K562 (cell line): ENCODE measurements around the gene DCAF10. TPM values are rescaled to one million over a fixed set of nuclear protein-coding genes. Genes with fewer than 3 reads are reported as not detected.

Experiments used
- BCL6 ChIP-seq: fragments of 250-450 bp; sonication (Bioruptor Pico); IDR thresholded peaks from 2 replicates; pipeline ENCODE4 v1.4.0; 2020
- CHD2 ChIP-seq: IDR thresholded peaks from 2 replicates; pipeline ENCODE4 v1.6.1; 2011; ENCODE audit warnings: low read depth, low read length
- CREB1 ChIP-seq, 2 experiments: sonication (generic) in 1 of 2; formaldehyde crosslinking in 1 of 2; IDR thresholded peaks; 2 replicates each; pipeline versions ENCODE4 v1.6.1 to v1.8.0; 2012 to 2022; ENCODE audit warnings: inconsistent platforms in 1 of 2, mild to moderate bottlenecking in 1 of 2, missing genetic modification reagents in 1 of 2, moderate library complexity in 1 of 2
- ELF4 ChIP-seq: fragments of 450-650 bp; formaldehyde crosslinking; IDR thresholded peaks from 2 replicates; pipeline ENCODE4 v1.4.0; 2022; ENCODE audit warnings: missing genetic modification characterization
- GTF2E2 ChIP-seq: fragments of 200-800 bp; sonication (Bioruptor generic); IDR thresholded peaks from 2 replicates; pipeline ENCODE4 v1.6.1; 2016; ENCODE audit warnings: missing genetic modification characterization, missing compliant biosample characterization
- KLF13 ChIP-seq: fragments of 450-650 bp; IDR thresholded peaks from 2 replicates; pipeline ENCODE4 v1.6.1; 2016; ENCODE audit warnings: missing genetic modification characterization, low read depth, mild to moderate bottlenecking, missing compliant biosample characterization, moderate library complexity, borderline replicate concordance
- NFE2L1 ChIP-seq: fragments of 450-650 bp; IDR thresholded peaks from 2 replicates; pipeline ENCODE4 v1.6.1; 2016; ENCODE audit warnings: missing genetic modification characterization, low read depth, mild to moderate bottlenecking, missing compliant biosample characterization, moderate library complexity, borderline replicate concordance
- NR2F6 ChIP-seq: fragments of 450-650 bp; formaldehyde crosslinking; IDR thresholded peaks from 2 replicates; pipeline ENCODE4 v1.4.0; 2020; ENCODE audit warnings: mild to moderate bottlenecking
- PHF8 ChIP-seq: fragments of 200-600 bp; sonication (generic); IDR thresholded peaks from 2 replicates; pipeline ENCODE4 v1.6.1; 2012; ENCODE audit warnings: mixed run types, mild to moderate bottlenecking, inconsistent platforms, low read length, moderate library complexity, borderline replicate concordance
- RFX5 ChIP-seq: IDR thresholded peaks from 2 replicates; pipeline ENCODE4 v1.6.1; 2011; ENCODE audit warnings: low read depth, mild to moderate bottlenecking, improper control_type of control experiment, low read length
- RUNX1 ChIP-seq: sonication (generic); IDR thresholded peaks from 2 replicates; pipeline ENCODE4 v1.6.1; 2016; ENCODE audit warnings: antibody characterized with exemption, low read depth
- SMAD2 ChIP-seq: fragments of 150-350 bp; IDR thresholded peaks from 2 replicates; pipeline ENCODE4 v1.6.1; 2014; ENCODE audit warnings: low read depth, mild to moderate bottlenecking, low read length
- SRSF7 ChIP-seq: fragments of 200-400 bp; formaldehyde crosslinking; optimal IDR thresholded peaks from 2 replicates; pipeline ENCODE3; 2017; ENCODE audit warnings: mild to moderate bottlenecking, low read depth, low read length
- SUPT5H ChIP-seq: fragments of 450-650 bp; IDR thresholded peaks from 2 replicates; pipeline ENCODE4 v1.6.1; 2016
- TEAD4 ChIP-seq, 2 experiments: sonication (generic) in 1 of 2; formaldehyde crosslinking in 1 of 2; IDR thresholded peaks; 2 replicates each; pipeline versions ENCODE4 v1.6.1 to v1.8.0; 2012 to 2022; ENCODE audit warnings: borderline replicate concordance in 1 of 2, inconsistent platforms in 1 of 2, low read length in 1 of 2, mild to moderate bottlenecking in 1 of 2, missing genetic modification reagents in 1 of 2
- TRIM24 ChIP-seq, 2 experiments: fragments of 450-650 bp; IDR thresholded peaks; 2 replicates each; pipeline ENCODE4 v1.6.1; 2016
- TRIM28 ChIP-seq: fragments of 450-650 bp; IDR thresholded peaks from 2 replicates; pipeline ENCODE4 v1.6.1; 2017
- ZNF644 ChIP-seq: fragments of 200-800 bp; sonication (Bioruptor generic); IDR thresholded peaks from 2 replicates; pipeline ENCODE4 v1.6.1; 2016; ENCODE audit warnings: low read depth, missing genetic modification characterization, missing compliant biosample characterization
- polyA plus RNA-seq, 8 experiments: library from polyadenylated mRNA; depleted of rRNA in 4 of 8; stranded (reverse) in 5 of 8; unstranded in 3 of 8; fragments of >200 nt; fragmentation: Nextera tagmentation in 2 of 8; fragmentation: Illumina TruSeq in 1 of 8; extraction: Ambion mirVana in 2 of 8; extraction: Trizol in 1 of 8; gene quantifications; 2 replicates each; pipeline versions ENCODE4 v1.2.1 to v1.2.3, GENCODE V29; 2011 to 2014; ENCODE audit warnings: inconsistent platforms in 1 of 8, missing spikeins in 1 of 8
- total RNA-seq, 7 experiments: library from RNA; depleted of rRNA in 6 of 7; stranded (reverse); fragments of >200 nt in 6 of 7; fragmentation: Illumina TruSeq in 2 of 7; extraction: Trizol in 2 of 7; gene quantifications; 2 replicates each; pipeline versions ENCODE4 v1.2.1 to v1.2.3, GENCODE V29; 2011 to 2021; ENCODE audit warnings: low replicate concordance in 1 of 7
- TF ChIP-seq, protein P1 (sequence below): fragments of 250-450 bp; sonication (Bioruptor Pico); IDR thresholded peaks from 2 replicates; pipeline ENCODE4 v1.5.0; 2021
- TF ChIP-seq, protein P2 (sequence below), 3 experiments: fragments of 200-800 bp in 1 of 3; fragments of 250-450 bp in 1 of 3; fragments of 450-650 bp in 1 of 3; sonication (Bioruptor Pico) in 1 of 3; sonication (Bioruptor generic) in 1 of 3; formaldehyde crosslinking in 1 of 3; IDR thresholded peaks; 2 replicates each; pipeline versions ENCODE4 v1.6.1 to v1.8.0; 2016 to 2022; ENCODE audit warnings: mild to moderate bottlenecking in 2 of 3, missing genetic modification characterization in 2 of 3, missing compliant biosample characterization in 1 of 3, moderate library complexity in 1 of 3
- TF ChIP-seq, protein P3 (sequence below), 2 experiments: IDR thresholded peaks; 2 replicates each; pipeline ENCODE4 v1.6.1; 2011; ENCODE audit warnings: borderline replicate concordance in 1 of 2, control low read depth in 1 of 2, low read depth in 1 of 2, low read length in 1 of 2, mild to moderate bottlenecking in 1 of 2, mixed read lengths in 1 of 2, moderate library complexity in 1 of 2; ENCODE audit not compliant: insufficient read depth in 1 of 2, insufficient read length in 1 of 2, poor library complexity in 1 of 2, severe bottlenecking in 1 of 2; ENCODE audit errors: extremely low read depth in 1 of 2

Gene DCAF10
- total and polyA plus RNA-seq, 9 of the 15 experiments (the other 6 are each of a cell fraction or from before 2014, with no cell fraction given) = 6.8 to 40.1 (median 16.9) TPM

DNA sequence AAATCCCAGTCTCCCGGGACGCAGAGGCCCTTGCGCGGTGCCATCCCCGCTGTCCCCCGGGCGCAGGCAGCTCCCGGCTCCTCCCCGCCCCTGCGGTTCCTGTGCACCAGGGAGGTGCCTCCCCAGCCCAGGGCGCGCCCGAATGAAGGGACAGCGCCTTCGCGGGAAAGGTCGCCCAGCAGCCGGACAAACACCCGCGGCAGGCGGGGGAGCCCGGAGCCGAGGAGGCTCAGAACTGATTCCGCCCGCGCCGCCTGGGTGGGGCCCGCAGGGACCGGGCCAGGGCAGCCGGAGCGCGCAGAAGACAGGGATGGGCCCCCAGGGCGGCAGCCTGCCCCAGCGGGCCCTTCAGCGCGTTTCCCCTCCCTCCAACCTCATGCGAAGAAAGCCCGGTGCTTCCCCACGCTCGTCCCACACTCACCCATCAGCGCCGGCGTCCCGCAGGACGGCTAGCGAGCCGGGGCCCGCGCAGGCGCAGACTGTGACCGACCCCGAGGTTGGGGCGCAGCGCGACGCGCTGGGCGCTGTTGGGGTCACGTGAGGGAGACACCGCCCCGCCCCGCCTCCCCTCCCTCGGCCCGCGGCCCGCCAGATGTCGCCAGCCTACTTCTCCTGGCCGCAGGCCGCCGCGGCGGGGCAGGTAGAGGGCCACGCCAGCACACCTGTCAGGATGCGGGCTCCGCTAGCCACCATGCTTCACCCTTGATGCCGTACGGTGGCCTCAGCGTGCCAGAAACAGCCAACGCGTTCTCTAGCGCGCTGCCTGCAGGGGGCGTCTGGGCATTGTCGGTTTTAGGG is 103.2 kb downstream of the DCAF10 start, which contains the start of gene SLC25A51 (continued):
- TF ChIP-seq TRIM24 (IDR thresholded peaks at IDR 0.05) = peak in 1 of 2 experiments; percentile 77; a peak in 2 of 4 replicates
- peak; percentile 84; the same call in 1 of the 2 replicates for TF ChIP-seq GTF2E2
- no peak for TF ChIP-seq RFX5
- TF ChIP-seq, protein P1, sequence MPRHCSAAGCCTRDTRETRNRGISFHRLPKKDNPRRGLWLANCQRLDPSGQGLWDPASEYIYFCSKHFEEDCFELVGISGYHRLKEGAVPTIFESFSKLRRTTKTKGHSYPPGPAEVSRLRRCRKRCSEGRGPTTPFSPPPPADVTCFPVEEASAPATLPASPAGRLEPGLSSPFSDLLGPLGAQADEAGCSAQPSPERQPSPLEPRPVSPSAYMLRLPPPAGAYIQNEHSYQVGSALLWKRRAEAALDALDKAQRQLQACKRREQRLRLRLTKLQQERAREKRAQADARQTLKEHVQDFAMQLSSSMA (CRISPR knock-in tag) = peak; percentile 11; the same call in 1 of the 2 replicates
- TF ChIP-seq BCL6 (CRISPR knock-in tag) = peak; percentile 14; the same call in 1 of the 2 replicates
- TF ChIP-seq SMAD2 = no peak
- no peak for TF ChIP-seq SRSF7
- peak; percentile 54 for TF ChIP-seq TEAD4 (IDR thresholded peaks at IDR 0.05; ENCODE audit: low read length)
- TF ChIP-seq TEAD4 (CRISPR knock-in tag; IDR thresholded peaks at IDR 0.05; ENCODE audit: borderline replicate concordance) = no peak
- no peak for TF ChIP-seq NFE2L1 (tag)
- TF ChIP-seq, protein P2, sequence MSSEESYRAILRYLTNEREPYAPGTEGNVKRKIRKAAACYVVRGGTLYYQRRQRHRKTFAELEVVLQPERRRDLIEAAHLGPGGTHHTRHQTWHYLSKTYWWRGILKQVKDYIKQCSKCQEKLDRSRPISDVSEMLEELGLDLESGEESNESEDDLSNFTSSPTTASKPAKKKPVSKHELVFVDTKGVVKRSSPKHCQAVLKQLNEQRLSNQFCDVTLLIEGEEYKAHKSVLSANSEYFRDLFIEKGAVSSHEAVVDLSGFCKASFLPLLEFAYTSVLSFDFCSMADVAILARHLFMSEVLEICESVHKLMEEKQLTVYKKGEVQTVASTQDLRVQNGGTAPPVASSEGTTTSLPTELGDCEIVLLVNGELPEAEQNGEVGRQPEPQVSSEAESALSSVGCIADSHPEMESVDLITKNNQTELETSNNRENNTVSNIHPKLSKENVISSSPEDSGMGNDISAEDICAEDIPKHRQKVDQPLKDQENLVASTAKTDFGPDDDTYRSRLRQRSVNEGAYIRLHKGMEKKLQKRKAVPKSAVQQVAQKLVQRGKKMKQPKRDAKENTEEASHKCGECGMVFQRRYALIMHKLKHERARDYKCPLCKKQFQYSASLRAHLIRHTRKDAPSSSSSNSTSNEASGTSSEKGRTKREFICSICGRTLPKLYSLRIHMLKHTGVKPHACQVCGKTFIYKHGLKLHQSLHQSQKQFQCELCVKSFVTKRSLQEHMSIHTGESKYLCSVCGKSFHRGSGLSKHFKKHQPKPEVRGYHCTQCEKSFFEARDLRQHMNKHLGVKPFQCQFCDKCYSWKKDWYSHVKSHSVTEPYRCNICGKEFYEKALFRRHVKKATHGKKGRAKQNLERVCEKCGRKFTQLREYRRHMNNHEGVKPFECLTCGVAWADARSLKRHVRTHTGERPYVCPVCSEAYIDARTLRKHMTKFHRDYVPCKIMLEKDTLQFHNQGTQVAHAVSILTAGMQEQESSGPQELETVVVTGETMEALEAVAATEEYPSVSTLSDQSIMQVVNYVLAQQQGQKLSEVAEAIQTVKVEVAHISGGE (CRISPR knock-in tag; IDR thresholded peaks at IDR 0.05) = peak in 1 of 3 experiments; percentile 90; a peak in 2 of 6 replicates
- no peak for TF ChIP-seq CHD2
- TF ChIP-seq ELF4 (CRISPR knock-in tag) = peak; percentile 36; the same call in 1 of the 2 replicates
- TF ChIP-seq, protein P3, sequence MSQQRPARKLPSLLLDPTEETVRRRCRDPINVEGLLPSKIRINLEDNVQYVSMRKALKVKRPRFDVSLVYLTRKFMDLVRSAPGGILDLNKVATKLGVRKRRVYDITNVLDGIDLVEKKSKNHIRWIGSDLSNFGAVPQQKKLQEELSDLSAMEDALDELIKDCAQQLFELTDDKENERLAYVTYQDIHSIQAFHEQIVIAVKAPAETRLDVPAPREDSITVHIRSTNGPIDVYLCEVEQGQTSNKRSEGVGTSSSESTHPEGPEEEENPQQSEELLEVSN (IDR thresholded peaks at IDR 0.05; ENCODE audit: borderline replicate concordance in 1 of 2, extremely low read depth in 1 of 2, insufficient read depth in 1 of 2, insufficient read length in 1 of 2, low read depth in 1 of 2, low read length in 1 of 2, poor library complexity in 1 of 2, severe bottlenecking in 1 of 2) = peak; percentile 62 to 83
- peak; percentile 96; the same call in 1 of the 2 replicates for TF ChIP-seq PHF8
- TF ChIP-seq TRIM28 = peak; percentile 55; the same call in 1 of the 2 replicates
- TF ChIP-seq SUPT5H = peak; percentile 78
- peak; percentile 55; the same call in 1 of the 2 replicates for TF ChIP-seq KLF13 (tag)
- TF ChIP-seq CREB1 (IDR thresholded peaks at IDR 0.05) = peak; percentile 64; the same call in 1 of the 2 replicates
- peak; percentile 83 for TF ChIP-seq CREB1 (CRISPR knock-in tag; IDR thresholded peaks at IDR 0.05)
- TF ChIP-seq NR2F6 = no peak
- 0 out of 2 replicates have a peak, but pooled peaks have one; percentile 52 for TF ChIP-seq RUNX1
- TF ChIP-seq ZNF644 (tag) = no peak; the same call in 1 of the 2 replicates
